ENCODE measurements around the gene EPHA3. TPM values are rescaled to one million over a fixed set of nuclear protein-coding genes. Genes with fewer than 3 reads are reported as not detected.

The EPHA3 gene
- total and polyA plus RNA-seq, 2 donors (not counting 3 experiments of a cell fraction or from before 2014, with no cell fraction given): not detected

- BruUV-seq (replicated peaks): no TSS peak
- Histone ChIP-seq H3K4me2 (ENCODE audit: insufficient read depth, low read length) (no peak overlapping the region), H3K9ac (replicated peaks; ENCODE audit: extremely low read depth, insufficient read depth, low read length) (no peak overlapping the region), H3K4me1 (ENCODE audit: control insufficient read depth, extremely low read depth, insufficient read depth, low read length) (no peaks in the 10 kb centered on the region), H4K20me1 (replicated peaks; ENCODE audit: control insufficient read depth, extremely low read depth, insufficient read depth, low read length) (no peaks in the 10 kb centered on the region), H3K79me2 (ENCODE audit: control insufficient read depth, insufficient read depth, low read length) (no peaks in the 10 kb centered on the region), H3K9me3 (replicated peaks; ENCODE audit: control insufficient read depth, insufficient read depth, low read length) (no peaks in the 10 kb centered on the region), H3K27me3 (ENCODE audit: control insufficient read depth in 2 of 2, insufficient read depth in 2 of 2, low read length in 2 of 2) (no peaks in the 10 kb centered on the region), H3K36me3 (ENCODE audit: control insufficient read depth in 2 of 2, extremely low read depth in 1 of 2, insufficient read depth in 2 of 2, low read length in 2 of 2) (no peaks in the 10 kb centered on the region), H3K27ac (ENCODE audit: insufficient read depth, low read depth, low read length) (no peak overlapping the region), H3K4me3 (replicated peaks in 1 of 3; ENCODE audit: insufficient read depth in 1 of 3, low read depth in 1 of 3, low read length in 3 of 3) (no peak overlapping the region), H2AFZ (ENCODE audit: low read depth, low read length) (no peak overlapping the region), H3K9me1 (replicated peaks; ENCODE audit: control insufficient read depth, extremely low read depth, insufficient read depth, low read length) (no peaks in the 10 kb centered on the region)
- POLR2A ChIA-PET: no interaction called here
- dilution Hi-C loops (cut with MboI; ENCODE audit: extremely low pct_ligation_motif_present, low sequenced_read_pairs): no loop called here
- TF ChIP-seq POLR2AphosphoS5 (IDR thresholded peaks at IDR 0.05; ENCODE audit: insufficient read depth, low read depth, low read length) (no peak), FOS (IDR thresholded peaks at IDR 0.05; ENCODE audit: borderline replicate concordance, insufficient read depth, low read length) (no peak), MYC (IDR thresholded peaks at IDR 0.05; ENCODE audit: low read depth, low read length) (no peak), POLR2A (IDR thresholded peaks at IDR 0.05; ENCODE audit: low read depth, low read length) (no peak)
- DNase-seq (ENCODE audit: low read depth, low spot score): no peak
- intact Hi-C loops (cut with micrococcal nuclease): no loop called here
- no peak for FAIRE-seq
- CTCF ChIA-PET: no interaction called here
These were observed 34.8 kb upstream of the EPHA3 start for GRCh38 chr3:89072642-89073041.

- POLR2A ChIA-PET: no interaction called here
- no peaks in the 10 kb centered on the region for H4K20me1 ChIP-seq (replicated peaks; ENCODE audit: control insufficient read depth, extremely low read depth, insufficient read depth, low read length)
- no peaks in the 10 kb centered on the region for H3K27me3 ChIP-seq (ENCODE audit: control insufficient read depth in 2 of 2, insufficient read depth in 2 of 2, low read length in 2 of 2)
- no peaks in the 10 kb centered on the region for H3K9me1 ChIP-seq (replicated peaks; ENCODE audit: control insufficient read depth, extremely low read depth, insufficient read depth, low read length)
- no peaks in the 10 kb centered on the region for H3K79me2 ChIP-seq (ENCODE audit: control insufficient read depth, insufficient read depth, low read length)
- intact Hi-C loops (cut with micrococcal nuclease) (no loop called here), dilution Hi-C loops (cut with MboI; ENCODE audit: extremely low pct_ligation_motif_present, low sequenced_read_pairs) (no loop called here)
- H3K27ac ChIP-seq (ENCODE audit: insufficient read depth, low read depth, low read length): no peak overlapping the region
- CTCF ChIA-PET: no interaction called here
- TF ChIP-seq MYC (IDR thresholded peaks at IDR 0.05; ENCODE audit: low read depth, low read length) (no peak), POLR2A (IDR thresholded peaks at IDR 0.05; ENCODE audit: low read depth, low read length) (no peak), MAX (IDR thresholded peaks at IDR 0.05; ENCODE audit: insufficient read depth, insufficient read length) (no peak), JUN (IDR thresholded peaks at IDR 0.05; ENCODE audit: borderline replicate concordance, insufficient read depth, insufficient read length, low read depth) (no peak), FOS (IDR thresholded peaks at IDR 0.05; ENCODE audit: borderline replicate concordance, insufficient read depth, low read length) (no peak), CTCF (IDR thresholded peaks at IDR 0.05; ENCODE audit: extremely low read depth in 1 of 2, insufficient read depth in 1 of 2, low read depth in 1 of 2, low read length in 2 of 2) (no peak), GATA2 (IDR thresholded peaks at IDR 0.05; ENCODE audit: insufficient read depth, insufficient read length, low read depth, low read length) (no peak), EZH2 (IDR thresholded peaks at IDR 0.05; ENCODE audit: borderline replicate concordance, low read depth, low read length, severe bottlenecking) (no peak), POLR2AphosphoS5 (IDR thresholded peaks at IDR 0.05; ENCODE audit: insufficient read depth, low read depth, low read length) (no peak)
- no peak for FAIRE-seq
- no peaks in the 10 kb centered on the region for H3K36me3 ChIP-seq (ENCODE audit: control insufficient read depth in 2 of 2, extremely low read depth in 1 of 2, insufficient read depth in 2 of 2, low read length in 2 of 2)
- no peaks in the 10 kb centered on the region for H3K9me3 ChIP-seq (replicated peaks; ENCODE audit: control insufficient read depth, insufficient read depth, low read length)
- H3K4me1 ChIP-seq (ENCODE audit: control insufficient read depth, extremely low read depth, insufficient read depth, low read length): no peaks in the 10 kb centered on the region
- no TSS peak for BruUV-seq (replicated peaks)
- DNase-seq (ENCODE audit: low read depth, low spot score): no peak
- H3K4me2 ChIP-seq (ENCODE audit: insufficient read depth, low read length): no peak overlapping the region
- H2AFZ ChIP-seq (ENCODE audit: low read depth, low read length): no peak overlapping the region
- H3K4me3 ChIP-seq (replicated peaks in 1 of 3; ENCODE audit: insufficient read depth in 1 of 3, low read depth in 1 of 3, low read length in 3 of 3): no peak overlapping the region
- H3K9ac ChIP-seq (replicated peaks; ENCODE audit: extremely low read depth, insufficient read depth, low read length): no peak overlapping the region
These were observed 27.5 kb upstream of the EPHA3 start for GRCh38 chr3:89079944-89080343.
